Measurements from ENCODE around the gene TTC36.
A peak's percentile ranks its signal among the peaks of the same experiment; 100 is the strongest.

Gene TTC36

GRCh38 chr11:118531597-118532084 lies 4.4 kb downstream of the TTC36 start:
- 10% methylated on average over 12 of the region's 12 CpGs for WGBS (ENCODE audit: insufficient coverage)
- no peaks in the 10 kb centered on the region for H3K9me3 ChIP-seq (ENCODE audit: control extremely low read depth in 1 of 5, control insufficient read depth in 4 of 5, insufficient read depth in 2 of 5, low read depth in 1 of 5, low read length in 4 of 5)
- peak overlapping the region in 1 of 2 experiments; percentile 69 for H3K27ac ChIP-seq (ENCODE audit: insufficient read depth in 1 of 2, low read depth in 1 of 2, low read length in 2 of 2, poor library complexity in 1 of 2, severe bottlenecking in 2 of 2)
- peak overlapping the region; percentile 66 to 98 (median 80) for H3K4me3 ChIP-seq (ENCODE audit: control insufficient read depth in 1 of 7, extremely low read depth in 1 of 7, insufficient read depth in 4 of 7, low read depth in 2 of 7, low read length in 6 of 7)
- H3K27me3 ChIP-seq (replicated peaks in 2 of 5; ENCODE audit: control insufficient read depth in 4 of 5, insufficient read depth in 5 of 5, low read length in 4 of 5): no peaks in the 10 kb centered on the region
- no peak for DNase-seq
- peaks cover 2 to 28% (median 4%) of the 10 kb centered on the region in 4 experiments for H3K36me3 ChIP-seq (ENCODE audit: control insufficient read depth in 4 of 4, insufficient read depth in 4 of 4, low read length in 3 of 4)
- ChIA-PET CTCF (no interaction called here), POLR2A (no interaction called here)
- H3K4me1 ChIP-seq (ENCODE audit: control extremely low read depth in 1 of 4, control insufficient read depth in 4 of 4, insufficient read depth in 4 of 4, low read length in 3 of 4): peaks cover 0 to 39% (median 31%) of the 10 kb centered on the region in 4 experiments

- DNase-seq: no peak
- peaks cover 2 to 28% (median 4%) of the 10 kb centered on the region in 4 experiments for H3K36me3 ChIP-seq (ENCODE audit: control insufficient read depth in 4 of 4, insufficient read depth in 4 of 4, low read length in 3 of 4)
- H3K4me1 ChIP-seq (ENCODE audit: control extremely low read depth in 1 of 4, control insufficient read depth in 4 of 4, insufficient read depth in 4 of 4, low read length in 3 of 4): peaks cover 0 to 34% (median 29%) of the 10 kb centered on the region in 4 experiments
- H3K27ac ChIP-seq (ENCODE audit: insufficient read depth in 1 of 2, low read depth in 1 of 2, low read length in 2 of 2, poor library complexity in 1 of 2, severe bottlenecking in 2 of 2): peak overlapping the region in 1 of 2 experiments; percentile 69
- no peaks in the 10 kb centered on the region for H3K27me3 ChIP-seq (replicated peaks in 2 of 5; ENCODE audit: control insufficient read depth in 4 of 5, insufficient read depth in 5 of 5, low read length in 4 of 5)
- H3K4me3 ChIP-seq (ENCODE audit: control insufficient read depth in 1 of 7, extremely low read depth in 1 of 7, insufficient read depth in 4 of 7, low read depth in 2 of 7, low read length in 6 of 7): peak overlapping the region in 4 of 7 experiments; percentile 73 to 98 (median 92)
- ChIA-PET POLR2A (no interaction called here), CTCF (no interaction called here)
- H3K9me3 ChIP-seq (ENCODE audit: control extremely low read depth in 1 of 5, control insufficient read depth in 4 of 5, insufficient read depth in 2 of 5, low read depth in 1 of 5, low read length in 4 of 5): no peaks in the 10 kb centered on the region
- 97% methylated on average over 8 of the region's 10 CpGs for WGBS (ENCODE audit: insufficient coverage)
Observed at GRCh38 chr11:118532091-118532490, 4.8 kb downstream of the TTC36 start.

GRCh38 chr11:118532852-118533768 lies 5.8 kb downstream of the TTC36 start:
- Histone ChIP-seq H3K4me3 (ENCODE audit: control insufficient read depth in 1 of 7, extremely low read depth in 1 of 7, insufficient read depth in 4 of 7, low read depth in 2 of 7, low read length in 6 of 7) (no peak overlapping the region), H3K9me3 (ENCODE audit: control extremely low read depth in 1 of 5, control insufficient read depth in 4 of 5, insufficient read depth in 2 of 5, low read depth in 1 of 5, low read length in 4 of 5) (no peaks in the 10 kb centered on the region), H3K4me1 (ENCODE audit: control extremely low read depth in 1 of 4, control insufficient read depth in 4 of 4, insufficient read depth in 4 of 4, low read length in 3 of 4) (peaks cover 0 to 30% (median 27%) of the 10 kb centered on the region in 4 experiments), H3K27ac (ENCODE audit: insufficient read depth in 1 of 2, low read depth in 1 of 2, low read length in 2 of 2, poor library complexity in 1 of 2, severe bottlenecking in 2 of 2) (no peak overlapping the region), H3K27me3 (replicated peaks in 2 of 5; ENCODE audit: control insufficient read depth in 4 of 5, insufficient read depth in 5 of 5, low read length in 4 of 5) (no peaks in the 10 kb centered on the region), H3K36me3 (ENCODE audit: control insufficient read depth in 4 of 4, insufficient read depth in 4 of 4, low read length in 3 of 4) (peaks cover 0 to 23% (median 4%) of the 10 kb centered on the region in 4 experiments)
- POLR2A ChIA-PET: no interaction called here
- 98% methylated on average over 19 of the region's 19 CpGs for WGBS (ENCODE audit: insufficient coverage)
- CTCF ChIA-PET: no interaction called here
- DNase-seq: no peak

- peaks cover 0 to 26% (median 25%) of the 10 kb centered on the region in 4 experiments for H3K4me1 ChIP-seq (ENCODE audit: control extremely low read depth in 1 of 4, control insufficient read depth in 4 of 4, insufficient read depth in 4 of 4, low read length in 3 of 4)
- no peak overlapping the region for H3K27ac ChIP-seq (ENCODE audit: insufficient read depth in 1 of 2, low read depth in 1 of 2, low read length in 2 of 2, poor library complexity in 1 of 2, severe bottlenecking in 2 of 2)
- POLR2A ChIA-PET: interaction anchor here (1.6 kb wide), 1 partner anchor 9 kb away, joined by 4 read pairs; no protein-coding TSS in a partner anchor
- peaks cover 0 to 23% (median 4%) of the 10 kb centered on the region in 4 experiments for H3K36me3 ChIP-seq (ENCODE audit: control insufficient read depth in 4 of 4, insufficient read depth in 4 of 4, low read length in 3 of 4)
- H3K4me3 ChIP-seq (ENCODE audit: control insufficient read depth in 1 of 7, extremely low read depth in 1 of 7, insufficient read depth in 4 of 7, low read depth in 2 of 7, low read length in 6 of 7): no peak overlapping the region
- H3K27me3 ChIP-seq (replicated peaks in 2 of 5; ENCODE audit: control insufficient read depth in 4 of 5, insufficient read depth in 5 of 5, low read length in 4 of 5): no peaks in the 10 kb centered on the region
- H3K9me3 ChIP-seq (ENCODE audit: control extremely low read depth in 1 of 5, control insufficient read depth in 4 of 5, insufficient read depth in 2 of 5, low read depth in 1 of 5, low read length in 4 of 5): no peaks in the 10 kb centered on the region
- 84% methylated on average over 17 of the region's 27 CpGs for WGBS (ENCODE audit: insufficient coverage)
- CTCF ChIA-PET: interaction anchor here (0.5 kb wide), 1 partner anchor 106 kb away, joined by 6 read pairs; no protein-coding TSS in a partner anchor
- no peak for DNase-seq
Observed at GRCh38 chr11:118533769-118534729, 6.8 kb downstream of the TTC36 start.

DNA sequence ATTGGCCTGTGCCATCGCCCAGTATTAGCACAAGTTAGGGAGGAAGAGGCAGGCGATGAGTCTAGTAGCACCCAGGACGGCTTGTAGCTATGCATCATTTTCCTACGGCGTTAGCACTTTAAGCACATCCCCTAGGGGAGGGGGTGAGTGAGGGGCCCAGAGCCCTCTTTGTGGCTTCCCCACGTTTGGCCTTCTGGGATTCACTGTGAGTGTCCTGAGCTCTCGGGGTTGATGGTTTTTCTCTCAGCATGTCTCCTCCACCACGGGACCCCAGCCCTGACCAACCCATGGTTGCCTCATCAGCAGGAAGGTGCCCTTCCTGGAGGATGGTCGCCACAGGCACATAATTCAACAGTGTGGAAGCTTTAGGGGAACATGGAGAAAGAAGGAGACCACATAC lies 8.0 kb downstream of the TTC36 start:
- no peaks in the 10 kb centered on the region for H3K27me3 ChIP-seq (replicated peaks in 2 of 5; ENCODE audit: control insufficient read depth in 4 of 5, insufficient read depth in 5 of 5, low read length in 4 of 5)
- H3K4me3 ChIP-seq (ENCODE audit: control insufficient read depth in 1 of 7, extremely low read depth in 1 of 7, insufficient read depth in 4 of 7, low read depth in 2 of 7, low read length in 6 of 7): no peak overlapping the region
- H3K4me1 ChIP-seq (ENCODE audit: control extremely low read depth in 1 of 4, control insufficient read depth in 4 of 4, insufficient read depth in 4 of 4, low read length in 3 of 4): peaks cover 0 to 15% (median 15%) of the 10 kb centered on the region in 4 experiments
- H3K36me3 ChIP-seq (ENCODE audit: control insufficient read depth in 4 of 4, insufficient read depth in 4 of 4, low read length in 3 of 4): peaks cover 0 to 23% (median 4%) of the 10 kb centered on the region in 4 experiments
- no peak overlapping the region for H3K27ac ChIP-seq (ENCODE audit: insufficient read depth in 1 of 2, low read depth in 1 of 2, low read length in 2 of 2, poor library complexity in 1 of 2, severe bottlenecking in 2 of 2)
- WGBS (ENCODE audit: insufficient coverage): 94% methylated on average over 6 of the region's 9 CpGs
- DNase-seq: no peak
- no peaks in the 10 kb centered on the region for H3K9me3 ChIP-seq (ENCODE audit: control extremely low read depth in 1 of 5, control insufficient read depth in 4 of 5, insufficient read depth in 2 of 5, low read depth in 1 of 5, low read length in 4 of 5)
- ChIA-PET CTCF (no interaction called here), POLR2A (interaction anchor here (1.6 kb wide), 1 partner anchor 8 kb away, joined by 4 read pairs; no protein-coding TSS in a partner anchor)

- Histone ChIP-seq H3K9me3 (ENCODE audit: control extremely low read depth in 1 of 5, control insufficient read depth in 4 of 5, insufficient read depth in 2 of 5, low read depth in 1 of 5, low read length in 4 of 5) (no peaks in the 10 kb centered on the region), H3K27me3 (replicated peaks in 2 of 5; ENCODE audit: control insufficient read depth in 4 of 5, insufficient read depth in 5 of 5, low read length in 4 of 5) (no peaks in the 10 kb centered on the region), H3K36me3 (ENCODE audit: control insufficient read depth in 4 of 4, insufficient read depth in 4 of 4, low read length in 3 of 4) (peaks cover 0 to 28% (median 4%) of the 10 kb centered on the region in 4 experiments), H3K27ac (ENCODE audit: insufficient read depth in 1 of 2, low read depth in 1 of 2, low read length in 2 of 2, poor library complexity in 1 of 2, severe bottlenecking in 2 of 2) (no peak overlapping the region), H3K4me1 (ENCODE audit: control extremely low read depth in 1 of 4, control insufficient read depth in 4 of 4, insufficient read depth in 4 of 4, low read length in 3 of 4) (peaks cover 0 to 5% (median 5%) of the 10 kb centered on the region in 4 experiments), H3K4me3 (ENCODE audit: control insufficient read depth in 1 of 7, extremely low read depth in 1 of 7, insufficient read depth in 4 of 7, low read depth in 2 of 7, low read length in 6 of 7) (no peak overlapping the region)
- no peak for DNase-seq
- 93% methylated on average over 2 of the region's 5 CpGs for WGBS (ENCODE audit: insufficient coverage)
- POLR2A ChIA-PET: interaction anchor here (0.5 kb wide), 1 partner anchor 12 kb away, joined by 3 read pairs; no protein-coding TSS in a partner anchor
- CTCF ChIA-PET: interaction anchor here (0.7 to 1.3 kb wide), 3 partner anchors 10 to 15 kb away, joined by 3 read pairs; partner anchors contain the start of gene TTC36
Observed at GRCh38 chr11:118536726-118537125, 9.5 kb downstream of the TTC36 start.

Measured in common myeloid progenitor, CD34-positive (primary cell).